ENCODE data around the gene BDH1.
"Not testable (repeated sequence)": the region's sequence is repeated elsewhere in the genome, so short reads cannot be mapped to it uniquely, and the experiment has no call there.

- not testable (repeated sequence) for TF ChIP-seq JUN (CRISPR knock-in tag; IDR thresholded peaks at IDR 0.05); BHLHE40 (IDR thresholded peaks at IDR 0.05; ENCODE audit: low read length); NR3C1 (CRISPR knock-in tag; IDR thresholded peaks at IDR 0.05); CBFB (CRISPR knock-in tag; IDR thresholded peaks at IDR 0.05); SMARCC2 (IDR thresholded peaks at IDR 0.05); FOXA3 (CRISPR knock-in tag; IDR thresholded peaks at IDR 0.05); HMG20A (CRISPR knock-in tag; IDR thresholded peaks at IDR 0.05; ENCODE audit: borderline replicate concordance); TCF12 (IDR thresholded peaks at IDR 0.05); TCF12 (CRISPR knock-in tag; IDR thresholded peaks at IDR 0.05); NFYB (CRISPR knock-in tag; IDR thresholded peaks at IDR 0.05); ESRRA (CRISPR knock-in tag; IDR thresholded peaks at IDR 0.05; ENCODE audit: low read depth)
- TF ChIP-seq, protein P1, sequence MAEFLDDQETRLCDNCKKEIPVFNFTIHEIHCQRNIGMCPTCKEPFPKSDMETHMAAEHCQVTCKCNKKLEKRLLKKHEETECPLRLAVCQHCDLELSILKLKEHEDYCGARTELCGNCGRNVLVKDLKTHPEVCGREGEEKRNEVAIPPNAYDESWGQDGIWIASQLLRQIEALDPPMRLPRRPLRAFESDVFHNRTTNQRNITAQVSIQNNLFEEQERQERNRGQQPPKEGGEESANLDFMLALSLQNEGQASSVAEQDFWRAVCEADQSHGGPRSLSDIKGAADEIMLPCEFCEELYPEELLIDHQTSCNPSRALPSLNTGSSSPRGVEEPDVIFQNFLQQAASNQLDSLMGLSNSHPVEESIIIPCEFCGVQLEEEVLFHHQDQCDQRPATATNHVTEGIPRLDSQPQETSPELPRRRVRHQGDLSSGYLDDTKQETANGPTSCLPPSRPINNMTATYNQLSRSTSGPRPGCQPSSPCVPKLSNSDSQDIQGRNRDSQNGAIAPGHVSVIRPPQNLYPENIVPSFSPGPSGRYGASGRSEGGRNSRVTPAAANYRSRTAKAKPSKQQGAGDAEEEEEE (CRISPR knock-in tag; IDR thresholded peaks at IDR 0.05; ENCODE audit: borderline replicate concordance), result not testable (repeated sequence)
- TF ChIP-seq, protein P2, sequence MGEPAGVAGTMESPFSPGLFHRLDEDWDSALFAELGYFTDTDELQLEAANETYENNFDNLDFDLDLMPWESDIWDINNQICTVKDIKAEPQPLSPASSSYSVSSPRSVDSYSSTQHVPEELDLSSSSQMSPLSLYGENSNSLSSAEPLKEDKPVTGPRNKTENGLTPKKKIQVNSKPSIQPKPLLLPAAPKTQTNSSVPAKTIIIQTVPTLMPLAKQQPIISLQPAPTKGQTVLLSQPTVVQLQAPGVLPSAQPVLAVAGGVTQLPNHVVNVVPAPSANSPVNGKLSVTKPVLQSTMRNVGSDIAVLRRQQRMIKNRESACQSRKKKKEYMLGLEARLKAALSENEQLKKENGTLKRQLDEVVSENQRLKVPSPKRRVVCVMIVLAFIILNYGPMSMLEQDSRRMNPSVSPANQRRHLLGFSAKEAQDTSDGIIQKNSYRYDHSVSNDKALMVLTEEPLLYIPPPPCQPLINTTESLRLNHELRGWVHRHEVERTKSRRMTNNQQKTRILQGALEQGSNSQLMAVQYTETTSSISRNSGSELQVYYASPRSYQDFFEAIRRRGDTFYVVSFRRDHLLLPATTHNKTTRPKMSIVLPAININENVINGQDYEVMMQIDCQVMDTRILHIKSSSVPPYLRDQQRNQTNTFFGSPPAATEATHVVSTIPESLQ (CRISPR knock-in tag; conservative IDR thresholded peaks at IDR 0.05), result not testable (repeated sequence)
Measured at GRCh38 chr3:197574396-197574991, 18.7 kb upstream of the BDH1 start.
